GM12878 (cell line): ENCODE results near the gene PRRC1. TPM values are rescaled to one million over a fixed set of nuclear protein-coding genes. Genes with fewer than 3 reads are reported as not detected.

Experiments used
- ATAC-seq: fragments of 200-7000 bp; cut with Tn5 transposase; 3 replicates; pipeline ENCODE4 v1.9.1; 2020; ENCODE audit warnings: mild to moderate bottlenecking, moderate library complexity
- BruUV-seq: library from RNA; stranded (reverse); fragments of 400-500 nt; replicated peaks from 2 replicates; lab custom pipeline; 2021; lab: Mats Ljungman, UMichigan
- CTCF ChIA-PET: fragments of 300-600 bp; sonication (Branson Sonifier 250); formaldehyde crosslinking; extraction: SDS; loops from one replicate; lab custom pipeline; 2021; ENCODE audit warnings: inconsistent platforms; lab: Yijun Ruan, JAX
- POLR2A ChIA-PET: fragments of 350-600 bp; formaldehyde crosslinking; extraction: SDS; loops from one replicate; lab custom pipeline; 2021; ENCODE audit warnings: inconsistent platforms; lab: Charles Lee
- RAD21 ChIA-PET: fragments of 300-600 bp; sonication (Branson Sonifier 250); formaldehyde crosslinking; loops from one replicate; lab custom pipeline; 2023; ENCODE audit warnings: antibody characterized with exemption; ENCODE audit not compliant: unreplicated experiment; lab: Charles Lee
- SMC1A ChIA-PET: fragments of 300-600 bp; sonication (Branson Sonifier 250); formaldehyde crosslinking; loops from one replicate; lab custom pipeline; 2023; ENCODE audit not compliant: unreplicated experiment, uncharacterized antibody; lab: Charles Lee
- DNase-seq: peaks from one replicate; pipeline ENCODE4 v3.0.0-alpha.2; 2011; ENCODE audit warnings: low read depth, low spot score
- FAIRE-seq: peaks from 3 replicates; lab custom pipeline; 2011; peaks lifted over from hg19 to GRCh38; lab: Jason Lieb, UNC
- H2AFZ ChIP-seq: 2 replicates; pipeline ENCODE4 v1.6.0; 2011; ENCODE audit warnings: low read depth, low read length, control low read depth; ENCODE audit not compliant: control insufficient read depth
- H3K27ac ChIP-seq: 2 replicates; pipeline ENCODE4 v1.5.1; 2011; ENCODE audit warnings: control low read depth; ENCODE audit not compliant: control insufficient read depth, insufficient read depth
- H3K27me3 ChIP-seq, 2 experiments: replicated peaks in 1 of 2; 2 replicates each; pipeline versions ENCODE4 v1.6.0 to v1.6.1; 2011; ENCODE audit warnings: low read length in 1 of 2; ENCODE audit not compliant: control insufficient read depth in 2 of 2, insufficient read depth in 2 of 2
- H3K36me3 ChIP-seq, 2 experiments: 2 replicates each; pipeline ENCODE4 v1.5.1; 2011; ENCODE audit warnings: low read length in 1 of 2; ENCODE audit not compliant: control insufficient read depth in 2 of 2, insufficient read depth in 2 of 2
- H3K4me1 ChIP-seq: 2 replicates; pipeline ENCODE4 v1.6.1; 2011; ENCODE audit warnings: mild to moderate bottlenecking, low read length, moderate library complexity, mixed read lengths; ENCODE audit not compliant: control insufficient read depth, insufficient read depth
- H3K4me2 ChIP-seq: 2 replicates; pipeline ENCODE4 v1.6.0; 2011; ENCODE audit warnings: control low read depth; ENCODE audit not compliant: control insufficient read depth, insufficient read depth
- H3K4me3 ChIP-seq: fragments of 200-600 bp; sonication (generic); 2 replicates; pipeline ENCODE4 v1.5.1; 2016
- H3K79me2 ChIP-seq: 2 replicates; pipeline ENCODE4 v1.6.0; 2011; ENCODE audit warnings: low read length; ENCODE audit not compliant: control insufficient read depth, insufficient read depth
- H3K9ac ChIP-seq: 2 replicates; pipeline ENCODE4 v1.8.0; 2011; ENCODE audit warnings: low read length, control low read depth, mixed read lengths; ENCODE audit not compliant: control insufficient read depth, insufficient read depth
- H3K9me3 ChIP-seq: replicated peaks from 3 replicates; pipeline ENCODE4 v1.5.1; 2011; ENCODE audit warnings: mild to moderate bottlenecking, low read length; ENCODE audit not compliant: control insufficient read depth, insufficient read depth
- H4K20me1 ChIP-seq: 2 replicates; pipeline ENCODE4 v1.6.0; 2011; ENCODE audit not compliant: control insufficient read depth, insufficient read depth
- EGR1 ChIP-seq, 2 experiments: IDR thresholded peaks; 1 replicate in 1 of 2; 2 replicates in 1 of 2; pipeline ENCODE4 v1.6.1; 2011 to 2012; ENCODE audit warnings: low read depth in 2 of 2, low read length in 2 of 2, borderline replicate concordance in 1 of 2, mild to moderate bottlenecking in 1 of 2, moderate library complexity in 1 of 2
- IKZF2 ChIP-seq, 2 experiments: fragments of 450-650 bp; IDR thresholded peaks; 2 replicates each; pipeline ENCODE4 v1.6.1; 2017; ENCODE audit warnings: mild to moderate bottlenecking in 2 of 2, moderate library complexity in 2 of 2
- ZNF592 ChIP-seq: fragments of 450-650 bp; IDR thresholded peaks from 2 replicates; pipeline ENCODE4 v1.6.1; 2017; ENCODE audit warnings: mild to moderate bottlenecking, moderate library complexity
- WGBS: methylation state at CpG from one replicate; pipeline ENCODE4 v1.1.6; 2016; ENCODE audit warnings: low lambda C conversion rate; ENCODE audit not compliant: insufficient replicate concordance, insufficient coverage; ENCODE audit errors: missing lambda C conversion rate; 5-methylcytosine and 5-hydroxymethylcytosine counted together
- in situ Hi-C: fragments of 300-500 bp; cut with MboI; formaldehyde crosslinking; loops from 9 replicates; pipeline ENCODE4 v1.14.3; 2018; ENCODE audit warnings: mixed read lengths
- intact Hi-C: fragments of 100-400 bp; cut with micrococcal nuclease; formaldehyde crosslinking; loops from one replicate; pipeline ENCODE4 v1.14.2; 2022; ENCODE audit not compliant: unreplicated experiment
- polyA plus RNA-seq, 11 experiments: library from polyadenylated mRNA; depleted of rRNA in 4 of 11; unstranded in 6 of 11; stranded (reverse) in 5 of 11; fragments of >200 nt; fragmentation: Nextera tagmentation in 4 of 11; fragmentation: Illumina TruSeq in 1 of 11; extraction: Ambion mirVana in 4 of 11; extraction: Trizol in 1 of 11; gene quantifications; 1 replicate in 1 of 11; 2 replicates in 10 of 11; pipeline versions ENCODE4 v1.2.1 to v1.2.3, GENCODE V29; 2011 to 2016; ENCODE audit warnings: inconsistent platforms in 2 of 11, missing spikeins in 2 of 11, low read depth in 1 of 11
- total RNA-seq, 4 experiments: library from RNA; depleted of rRNA in 3 of 4; stranded (reverse); fragments of >200 nt in 3 of 4; fragmentation: Illumina TruSeq in 1 of 4; extraction: Trizol in 1 of 4; gene quantifications; 2 replicates each; pipeline versions ENCODE4 v1.2.1 to v1.2.3, GENCODE V29; 2013 to 2021

Gene PRRC1
- total and polyA plus RNA-seq, 10 of the 15 experiments (the other 5 are each of a cell fraction or from before 2014, with no cell fraction given), result 19.0 to 54.5 (median 31.0) TPM

- no peaks in the 10 kb centered on the region for H3K4me1 ChIP-seq
- no peaks in the 10 kb centered on the region for H3K27me3 ChIP-seq
- no peak overlapping the region for H3K4me2 ChIP-seq
- no peaks in the 10 kb centered on the region for H3K9me3 ChIP-seq
- no peaks in the 10 kb centered on the region for H3K36me3 ChIP-seq
- ChIA-PET CTCF (interaction anchor here (0.8 to 4.8 kb wide), 5 partner anchors 10 to 198 kb away, joined by 3 to 24 read pairs (median 3); no protein-coding TSS in a partner anchor), SMC1A (interaction anchor here (1.2 kb wide), 1 partner anchor 937 kb away, joined by 3 read pairs; no protein-coding TSS in a partner anchor), RAD21 (interaction anchor here (4.2 to 4.3 kb wide), 2 partner anchors 25 to 639 kb away, joined by 35 to 41 read pairs; no protein-coding TSS in a partner anchor), POLR2A (no interaction called here)
- H2AFZ ChIP-seq, result no peak overlapping the region
- WGBS, result 87% methylated on average over 3 of the region's 3 CpGs
- FAIRE-seq (no peak), DNase-seq (no peak), ATAC-seq (no peak)
- no peaks in the 10 kb centered on the region for H3K79me2 ChIP-seq
- H4K20me1 ChIP-seq, result no peaks in the 10 kb centered on the region
- no peak overlapping the region for H3K4me3 ChIP-seq
- no TSS peak for BruUV-seq
- TF ChIP-seq ZNF592 (no peak), IKZF2 (IDR thresholded peaks at IDR 0.05) (no peak), EGR1 (IDR thresholded peaks at IDR 0.05; ENCODE audit: borderline replicate concordance in 1 of 2, low read depth in 2 of 2, low read length in 2 of 2) (no peak)
- in situ Hi-C loops, result loop anchor here (5.0 to 25.0 kb wide), 3 partner anchors 311 to 1551 kb away; partner anchors contain the start of gene SLC12A2
- intact Hi-C loops, result loop anchor here (5.0 to 10.0 kb wide), 3 partner anchors 346 to 1114 kb away; no protein-coding TSS in a partner anchor
- H3K27ac ChIP-seq, result no peak overlapping the region
- H3K9ac ChIP-seq, result no peak overlapping the region
Measured at GRCh38 chr5:127561254-127561653, 43.8 kb downstream of the PRRC1 start.
